SHP77 (cell line): ENCODE results near the gene LIPT2.

Source experiments
- DNase-seq, 2 experiments: peaks; one replicate each; lab custom pipeline; 2025; lab: John Stamatoyannopoulos, UW

The LIPT2 gene

DNA sequence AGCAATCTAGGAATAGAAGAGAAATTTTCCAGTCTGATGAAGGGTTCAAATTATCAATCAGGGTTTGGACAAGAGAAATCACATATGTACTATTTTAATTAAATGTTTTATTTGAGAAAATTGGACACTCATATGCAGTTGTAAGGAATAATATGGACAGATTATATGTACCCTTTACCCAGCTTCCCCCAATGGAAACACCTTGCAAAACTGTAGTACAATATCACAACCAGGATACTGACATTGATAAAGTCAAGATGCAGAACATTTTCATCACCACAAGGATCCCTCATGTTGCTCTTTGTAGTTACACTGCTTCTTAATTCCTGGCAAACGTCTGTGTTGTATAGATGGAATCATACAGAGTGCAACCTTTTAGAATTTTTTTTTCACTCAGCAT, 1.4 kb upstream of the LIPT2 start:
- no peak for DNase-seq

DNA sequence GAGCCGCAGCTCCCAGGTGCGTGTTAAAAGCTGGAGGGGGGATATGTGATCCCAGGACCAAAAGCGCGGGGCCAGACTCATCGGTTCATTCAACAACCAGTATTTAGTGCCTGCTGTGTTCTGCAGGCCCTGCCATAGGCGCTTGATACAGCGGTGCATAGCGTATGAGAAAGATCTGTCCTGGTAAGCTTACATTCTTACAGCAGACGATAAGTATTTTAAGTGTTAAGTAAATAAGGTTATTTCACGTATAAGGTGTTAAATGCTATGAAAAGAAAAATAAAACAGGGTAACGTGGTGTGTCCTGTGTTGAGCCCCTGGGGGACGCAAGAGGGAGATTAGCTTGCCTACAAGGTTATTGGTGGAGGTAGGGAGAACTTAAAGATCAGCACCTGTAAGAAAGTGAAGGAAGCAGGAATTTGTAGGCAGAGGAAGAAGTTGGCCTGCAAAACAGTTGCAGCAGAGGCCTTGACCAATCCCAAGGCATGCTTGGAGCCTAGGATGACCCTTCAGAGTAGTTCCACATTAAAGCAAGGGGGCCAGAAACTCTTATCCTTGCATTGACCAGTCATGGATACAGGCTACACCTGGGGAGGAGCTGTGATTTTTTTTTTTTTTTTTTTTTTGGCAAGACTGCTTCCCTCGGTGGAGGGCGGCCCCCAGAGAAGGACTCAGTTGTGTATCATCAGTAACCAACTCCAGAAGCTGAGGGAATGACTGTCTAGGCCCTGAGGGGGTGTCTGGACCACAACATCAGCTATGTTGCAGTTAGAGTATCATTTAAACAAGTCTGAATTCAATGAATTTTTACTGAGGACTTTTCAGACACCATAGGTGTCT, 487 bp upstream of the LIPT2 start:
- peak; percentile 90 for DNase-seq

DNA sequence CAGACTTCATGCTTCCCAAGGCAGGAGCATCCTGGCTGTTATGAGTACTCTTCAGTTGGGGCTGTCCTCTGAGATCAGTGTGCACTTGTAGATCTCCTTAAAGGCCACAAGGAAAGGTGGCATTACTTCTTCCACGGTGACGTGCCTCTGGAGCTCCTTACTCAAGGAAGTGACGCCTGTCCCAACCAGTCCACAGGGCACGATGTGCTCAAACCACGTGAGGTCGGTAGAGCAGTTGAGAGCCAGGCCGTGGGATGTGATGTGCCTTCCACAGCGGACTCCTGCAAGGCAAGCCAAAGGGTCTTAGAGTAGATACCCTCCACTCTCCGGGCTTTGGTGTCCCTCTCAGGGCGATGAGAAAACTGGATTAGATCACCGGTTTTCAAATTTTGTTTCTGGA, 1.4 kb downstream of the LIPT2 start:
- no peak for DNase-seq

DNA sequence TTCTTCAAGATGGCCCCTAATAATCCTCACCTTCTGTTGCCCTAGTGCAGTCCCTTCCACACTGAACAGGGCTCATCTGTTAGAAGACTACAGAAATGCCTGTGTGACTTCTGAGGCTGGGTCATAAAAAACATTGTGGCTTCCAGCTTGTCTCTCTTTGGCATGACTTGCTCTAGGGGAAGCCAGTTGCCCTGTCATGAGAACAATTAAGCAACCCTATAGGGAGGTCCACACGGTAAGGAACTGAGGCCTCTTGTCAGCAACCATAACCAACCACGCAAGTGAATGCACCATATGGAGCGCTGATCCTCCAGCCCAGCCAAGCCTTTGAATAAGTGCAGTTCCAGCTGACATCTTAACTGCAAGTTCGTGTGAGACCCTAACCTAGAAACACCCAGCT, 2.6 kb downstream of the LIPT2 start:
- DNase-seq: no peak

DNA sequence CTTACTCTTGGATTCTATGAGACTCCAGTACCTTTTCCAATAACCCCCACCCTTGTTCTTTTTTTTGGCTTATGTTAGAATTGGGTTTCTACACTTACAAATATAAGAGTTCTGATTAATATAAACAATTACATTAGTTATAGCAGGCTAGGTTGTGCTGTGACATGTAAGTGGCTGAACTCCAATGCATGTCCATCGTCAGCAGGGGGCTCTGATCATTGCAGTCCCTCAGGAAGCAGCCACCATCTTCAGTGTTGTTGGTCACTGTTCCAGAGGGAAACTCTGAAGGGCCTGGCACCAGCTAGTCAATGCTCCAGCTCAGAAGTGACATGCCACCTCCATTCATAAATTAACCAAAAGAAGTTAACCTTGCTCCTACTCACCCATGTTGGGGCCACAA, 5.6 kb downstream of the LIPT2 start:
- DNase-seq: peak; percentile 21 to 41

DNA sequence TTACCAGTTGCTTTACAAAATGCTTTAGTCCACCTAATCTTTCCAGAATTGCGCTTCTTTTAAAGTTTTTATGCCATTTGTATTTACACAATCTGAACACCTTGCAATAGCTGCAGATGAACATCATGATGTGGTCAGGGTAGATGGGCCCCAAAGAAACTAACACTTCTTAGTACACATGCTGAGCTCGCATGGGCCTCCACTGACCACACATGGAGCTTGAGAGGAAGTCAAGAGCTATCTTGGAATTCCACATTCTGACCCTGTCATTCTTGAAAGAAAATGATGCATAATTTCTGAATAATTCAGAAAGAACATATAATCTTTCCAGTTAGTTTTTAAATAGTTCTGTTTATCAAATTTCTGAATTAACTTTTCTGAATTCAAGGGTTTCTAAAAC, 7.7 kb downstream of the LIPT2 start:
- no peak for DNase-seq

DNA sequence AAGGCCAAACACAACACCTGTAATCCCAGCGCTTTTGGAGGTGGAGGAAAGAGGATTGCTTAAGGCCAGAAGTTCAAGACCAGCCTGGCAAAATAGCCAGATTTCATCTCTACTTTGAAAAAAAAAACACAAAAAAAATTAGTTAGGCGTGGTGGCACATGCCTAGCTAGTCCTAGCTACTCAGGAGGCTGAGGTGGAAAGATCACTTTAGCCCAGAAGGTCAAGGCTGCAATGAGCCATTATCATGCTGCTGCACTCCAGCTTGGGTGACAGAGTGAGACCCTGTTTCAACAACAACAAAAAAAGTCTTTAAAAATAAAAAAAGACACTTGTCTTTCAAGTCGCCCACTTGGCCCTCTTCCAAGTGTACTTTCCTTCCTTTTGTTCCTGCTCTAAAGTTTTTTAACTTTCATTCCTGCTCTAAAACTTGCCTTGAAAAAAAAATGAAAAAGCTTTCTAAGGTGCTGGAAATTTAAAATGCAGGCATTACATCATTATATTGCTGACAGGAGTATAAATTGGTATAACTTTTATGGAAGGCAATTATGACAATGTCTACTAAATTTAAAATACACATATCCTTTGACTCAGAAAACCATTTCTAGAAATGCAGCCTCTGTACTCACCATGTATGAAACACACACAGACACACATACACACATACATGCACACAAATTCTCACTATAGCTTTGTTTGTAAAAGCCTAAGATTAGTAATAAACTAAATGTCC, 12.7 kb downstream of the LIPT2 start:
- DNase-seq: no peak

DNA sequence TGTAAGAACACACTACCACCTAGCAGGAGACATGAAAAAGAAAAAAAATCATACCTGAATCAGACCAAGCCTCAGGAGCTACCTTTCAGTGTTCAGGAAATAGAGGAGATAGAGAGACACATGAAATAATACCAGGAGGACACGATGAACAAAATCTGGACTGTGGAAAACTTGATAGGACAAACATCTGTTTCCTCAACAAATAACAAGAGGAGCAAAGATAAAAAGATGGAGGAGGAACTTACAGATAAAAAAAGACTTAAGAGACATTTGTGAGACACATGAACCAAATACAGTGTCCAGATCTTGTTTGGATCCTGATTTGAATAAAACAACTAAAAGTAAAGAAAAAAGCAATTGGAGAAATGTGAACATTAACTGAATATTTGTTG, 13.8 kb downstream of the LIPT2 start:
- no peak for DNase-seq

DNA sequence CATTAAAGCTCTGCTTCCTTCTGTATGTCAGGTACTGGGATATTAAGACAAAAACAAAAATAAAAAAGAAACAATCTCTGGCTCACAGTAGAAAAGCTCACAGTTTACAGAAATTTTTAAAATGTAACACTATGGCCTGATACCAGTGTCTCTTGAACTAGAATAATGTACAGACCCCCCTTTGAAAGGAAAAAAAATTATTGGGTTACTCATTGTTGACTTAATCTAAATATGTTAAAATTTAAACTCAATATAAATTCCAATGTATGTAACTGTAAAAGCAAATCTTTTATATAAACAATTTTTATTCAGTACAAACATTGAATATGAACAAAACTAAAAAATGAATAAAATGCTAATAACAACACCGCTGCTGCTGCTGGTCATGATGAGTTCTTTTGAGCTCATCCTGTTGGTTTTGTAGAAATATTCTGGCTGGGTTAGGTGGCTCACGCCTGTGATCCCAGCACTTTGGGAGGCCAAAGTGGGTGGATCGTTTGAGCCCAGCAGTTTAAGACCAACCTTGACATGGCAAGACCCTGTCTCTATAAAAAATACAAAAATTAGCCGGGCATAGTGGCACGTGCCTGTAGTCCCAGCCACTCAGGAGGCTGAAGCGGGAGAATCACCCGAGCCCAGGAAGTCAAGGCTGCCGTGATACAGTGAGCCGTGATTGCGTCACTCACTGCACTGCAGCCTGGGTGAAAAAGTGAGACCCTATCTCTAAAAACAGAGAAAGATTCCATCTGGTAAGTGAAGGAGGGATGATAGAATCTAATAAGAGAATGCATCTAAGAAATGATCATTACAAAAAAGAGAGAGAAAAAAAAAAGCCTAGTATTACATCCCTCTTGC, 14.4 kb downstream of the LIPT2 start:
- peak; percentile 30 to 63 for DNase-seq

DNA sequence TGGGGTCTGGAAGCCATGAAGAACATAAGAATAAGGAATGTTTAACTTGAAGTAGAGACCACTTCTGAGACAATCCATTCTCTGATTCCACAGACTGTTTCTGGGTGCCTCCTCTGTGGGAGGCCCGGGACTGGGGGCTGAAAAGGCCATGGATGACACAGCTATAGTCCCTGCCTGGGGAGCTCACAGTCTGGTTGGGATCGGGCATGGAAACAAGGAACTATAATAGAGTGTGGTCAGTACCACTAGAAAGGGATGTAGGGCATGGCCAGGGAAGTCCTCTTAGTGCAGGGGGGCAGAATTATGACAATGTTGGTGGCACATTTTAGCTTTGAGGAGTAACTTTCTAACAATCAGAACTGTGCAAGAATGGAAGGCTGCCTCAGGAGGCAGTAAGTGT, 17.0 kb downstream of the LIPT2 start:
- DNase-seq: no peak

DNA sequence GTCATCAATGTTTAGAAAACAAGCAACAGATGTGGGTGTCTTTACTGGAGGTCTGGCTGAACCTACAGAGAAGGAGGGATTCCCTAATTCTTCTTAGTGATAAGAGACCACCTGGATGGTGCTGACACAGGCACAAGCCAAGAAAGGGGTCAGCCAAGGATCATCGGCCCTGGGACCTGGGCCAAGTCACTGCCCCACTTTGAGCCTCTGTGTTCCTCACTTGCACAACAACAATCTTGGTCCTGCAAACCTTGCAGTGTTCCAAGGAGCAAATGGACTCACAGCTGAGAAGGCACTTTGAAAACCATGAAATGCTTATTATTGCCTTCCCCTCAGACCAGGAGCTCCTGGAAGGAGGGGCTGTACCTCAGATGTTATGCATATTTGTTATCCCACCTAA, 19.2 kb downstream of the LIPT2 start:
- no peak for DNase-seq

DNA sequence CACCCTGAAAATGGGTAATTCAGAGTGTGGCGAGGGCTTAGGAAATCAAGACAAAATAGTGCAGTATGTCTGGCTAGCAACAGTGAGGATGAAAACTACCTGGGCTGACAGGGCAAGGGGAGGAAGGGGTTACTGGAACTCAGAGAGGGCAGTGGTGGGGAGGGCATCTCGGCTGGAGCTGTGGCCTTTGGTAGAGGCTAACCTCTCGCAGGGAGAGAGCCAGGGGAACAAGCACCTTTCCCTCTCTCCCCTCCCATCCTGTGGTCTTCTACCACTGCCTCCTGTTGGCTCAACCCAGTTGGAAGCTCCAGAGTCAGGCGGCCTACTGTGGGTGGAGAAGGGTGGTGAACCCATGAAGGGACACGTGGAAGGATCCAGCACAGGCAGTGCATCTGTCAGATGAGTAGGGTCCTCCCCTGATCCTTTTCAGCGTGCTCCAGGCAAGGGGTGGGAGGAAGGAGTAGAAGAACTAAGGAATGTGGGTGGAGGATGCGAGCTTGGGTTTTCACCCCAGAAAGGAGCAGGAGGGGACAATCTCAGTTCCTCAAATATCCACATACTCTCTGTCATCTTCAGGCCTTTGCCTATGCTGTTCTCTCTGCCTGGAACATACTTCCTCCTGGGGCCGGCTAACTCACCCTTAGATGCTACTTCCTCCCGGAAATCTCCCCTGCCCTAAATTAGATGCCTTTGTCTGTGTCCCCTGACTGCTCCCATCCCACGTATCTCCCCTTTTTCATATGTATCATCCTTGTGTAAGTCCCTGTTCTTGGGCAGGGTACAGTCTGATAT, 19.9 kb downstream of the LIPT2 start:
- DNase-seq: no peak

DNA sequence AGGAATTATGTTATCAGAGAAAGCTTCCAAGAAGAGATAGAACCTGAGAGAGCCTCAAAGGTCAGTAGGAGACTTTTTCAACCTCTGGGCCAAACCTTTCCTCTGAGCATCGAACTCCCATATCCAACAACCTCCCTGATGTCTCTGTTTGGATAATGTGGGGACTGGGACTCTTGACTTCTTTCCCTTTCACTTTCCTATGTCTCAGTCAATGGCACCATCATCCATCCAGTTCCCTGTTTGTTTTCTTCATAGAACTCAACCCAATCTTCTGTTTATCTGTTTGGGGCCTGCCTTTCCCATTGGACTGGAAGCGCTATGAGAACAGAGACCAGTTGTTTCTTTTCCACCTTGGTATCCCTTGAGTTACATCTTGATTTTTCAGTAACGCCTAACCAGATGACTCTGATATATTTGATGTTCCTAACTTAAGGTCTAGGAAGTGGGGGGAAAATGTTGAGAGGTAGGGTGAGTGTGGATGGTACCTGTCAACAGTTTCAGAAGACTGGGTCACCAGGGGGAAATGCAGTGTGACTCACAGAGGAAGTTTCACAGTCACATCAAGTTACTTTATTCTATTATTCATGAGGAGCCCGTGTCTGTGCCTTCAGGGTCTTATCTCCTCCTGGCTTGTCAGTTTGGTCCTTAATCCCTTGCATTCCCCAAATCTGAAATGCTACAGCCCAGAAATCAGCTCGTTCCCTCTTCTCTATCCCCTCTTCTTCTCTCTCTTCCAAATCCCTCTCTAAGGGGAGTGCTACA, 21.7 kb downstream of the LIPT2 start:
- DNase-seq: no peak

DNA sequence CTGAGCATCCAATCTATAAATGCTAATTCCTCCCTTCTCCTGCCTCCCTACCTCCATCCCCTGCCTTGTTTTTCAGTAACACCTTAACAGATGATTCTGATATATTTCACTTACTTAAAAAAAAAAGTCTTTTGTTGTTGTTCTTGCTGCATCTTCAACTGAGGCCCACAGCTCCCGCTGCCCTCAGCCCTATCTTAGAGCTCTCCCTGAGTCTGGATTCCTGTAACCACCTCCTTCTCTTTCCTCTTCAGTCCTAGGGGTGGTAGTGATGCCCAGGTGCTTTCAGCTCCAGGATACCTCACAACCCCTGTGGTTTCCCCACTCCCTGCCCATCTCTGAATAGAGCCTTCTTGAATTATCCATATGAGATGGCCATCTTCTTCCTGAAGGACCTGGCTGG, 22.5 kb downstream of the LIPT2 start:
- DNase-seq: no peak

DNA sequence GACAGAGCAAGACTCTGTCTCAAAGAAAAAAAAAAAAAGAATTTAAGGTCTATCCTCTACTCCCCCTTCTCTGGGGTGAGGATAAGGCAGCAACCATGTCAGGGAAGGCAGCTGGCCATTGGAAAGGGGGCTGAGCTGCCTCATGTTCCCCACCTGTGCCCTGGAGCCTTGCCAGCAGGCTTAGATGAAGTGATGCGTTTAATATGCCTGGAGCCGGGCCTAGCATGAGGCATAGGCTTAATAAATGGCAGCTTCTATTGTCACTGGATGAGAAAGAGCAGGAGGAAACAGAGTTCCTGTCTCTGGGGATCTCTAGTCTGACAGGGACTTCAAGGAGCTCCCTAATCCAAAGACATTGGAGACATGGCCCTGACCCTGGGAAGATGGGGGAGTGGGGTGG, 23.0 kb downstream of the LIPT2 start:
- peak; percentile 7 to 14 for DNase-seq

DNA sequence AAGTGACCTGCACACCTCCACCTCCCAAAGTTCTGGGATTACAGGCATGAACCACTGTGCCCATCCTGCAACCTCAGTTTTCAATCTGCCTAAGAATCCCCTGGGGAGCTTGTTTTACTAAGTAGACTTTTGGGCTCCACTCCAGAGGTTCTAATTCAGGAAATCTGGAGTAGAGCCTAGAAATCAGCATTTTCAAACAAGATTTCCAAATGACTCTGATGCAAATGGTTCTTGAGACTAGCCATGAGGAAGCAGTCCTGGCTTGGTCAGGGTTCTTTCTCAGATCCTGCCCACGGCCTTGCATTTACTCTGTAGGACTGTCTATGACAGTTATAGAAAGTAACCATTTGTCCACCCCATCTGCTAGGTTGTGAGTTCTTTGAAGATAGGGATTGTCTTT, 24.6 kb downstream of the LIPT2 start:
- no peak for DNase-seq

DNA sequence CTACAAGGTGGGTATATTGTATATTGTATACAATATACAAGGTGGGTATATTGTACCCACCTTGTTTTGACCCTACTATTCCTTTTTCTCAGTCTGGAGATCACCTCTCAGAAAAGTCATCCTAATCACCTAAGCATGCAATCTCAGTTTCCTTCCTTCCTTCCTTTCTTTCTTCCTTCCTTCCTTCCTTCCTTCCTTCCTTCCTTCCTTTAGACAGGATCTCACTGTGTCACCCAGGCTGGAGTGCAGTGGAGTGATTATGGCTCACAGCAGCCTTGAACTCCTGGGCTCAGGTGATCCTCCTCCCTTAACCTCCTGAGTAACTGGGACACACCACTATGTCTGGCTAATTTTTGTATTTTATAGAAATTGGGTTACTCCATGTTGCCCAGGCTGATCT, 25.0 kb downstream of the LIPT2 start:
- DNase-seq: no peak

DNA sequence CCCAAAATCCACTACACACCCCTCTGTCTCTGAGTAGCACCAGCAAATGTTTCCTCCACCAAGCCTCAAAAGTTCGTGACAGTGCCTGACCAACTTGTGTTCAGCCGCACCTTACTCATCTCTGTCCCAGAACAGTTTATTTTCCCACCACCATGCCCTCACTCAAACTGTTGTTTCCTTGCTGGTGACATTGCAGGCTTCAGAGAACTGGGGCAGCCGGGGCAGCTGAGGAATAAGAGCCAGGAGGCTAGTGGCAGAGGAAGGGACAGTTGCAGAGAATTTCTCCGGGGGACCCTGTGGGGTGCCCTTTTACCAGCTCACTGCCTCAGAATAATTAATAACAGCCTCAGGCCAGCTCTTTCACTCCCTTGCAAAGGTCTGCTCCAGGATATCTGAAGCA, 25.5 kb downstream of the LIPT2 start:
- no peak for DNase-seq

DNA sequence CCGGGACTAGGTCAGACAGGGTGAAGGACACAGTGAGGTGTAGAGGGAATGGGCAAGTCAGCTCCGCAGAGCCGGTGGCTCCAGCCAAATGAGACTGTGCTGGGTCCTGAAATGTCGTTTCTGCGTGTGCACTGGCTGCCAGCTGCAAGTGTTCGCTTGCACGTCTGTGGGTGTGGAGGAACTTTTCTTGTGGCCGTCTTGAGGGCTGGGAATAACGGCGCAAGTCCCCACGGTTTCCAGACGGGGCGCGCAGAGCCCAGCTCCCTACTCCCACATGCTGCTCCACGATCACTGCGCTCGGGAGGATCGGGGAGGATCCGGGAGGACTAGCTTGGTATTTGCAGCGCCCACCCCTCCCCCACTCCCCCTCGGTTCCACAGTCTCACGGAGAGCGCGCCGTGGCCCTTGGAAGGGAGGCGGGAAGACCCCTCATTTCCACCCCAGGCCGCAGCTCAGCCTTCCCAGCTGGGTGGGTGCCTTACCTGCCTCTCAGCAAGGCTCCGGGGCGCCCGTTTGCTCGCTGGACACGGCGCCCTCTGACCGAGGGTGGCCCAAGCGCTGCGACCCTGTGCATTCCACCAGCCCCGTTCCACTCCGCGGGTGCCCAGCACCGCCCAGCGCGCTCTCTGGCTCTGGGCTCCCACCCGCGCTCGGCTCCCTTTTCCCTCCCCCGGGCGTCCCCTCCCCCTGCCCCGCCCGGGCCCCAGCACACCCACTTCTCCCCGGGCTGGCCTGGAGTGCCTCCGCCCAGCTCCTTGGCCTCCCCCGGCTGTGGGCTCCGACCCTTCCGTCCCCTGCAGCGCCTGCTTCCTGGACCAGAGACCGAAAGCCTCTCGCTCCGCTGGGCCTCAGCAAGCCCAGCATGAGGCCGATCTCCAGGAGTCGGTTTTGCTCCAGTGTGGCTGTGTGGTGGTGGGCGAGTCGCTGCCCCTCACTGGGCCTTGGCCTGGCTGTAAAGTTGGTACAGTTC, 26.3 kb downstream of the LIPT2 start, which contains the start of gene KCNE3:
Gene KCNE3, minus strand, starts transcription at position 634 of the 970 bp plus-strand sequence. CDS start 9,986 bp downstream, outside the sequence.
- DNase-seq: no peak

DNA sequence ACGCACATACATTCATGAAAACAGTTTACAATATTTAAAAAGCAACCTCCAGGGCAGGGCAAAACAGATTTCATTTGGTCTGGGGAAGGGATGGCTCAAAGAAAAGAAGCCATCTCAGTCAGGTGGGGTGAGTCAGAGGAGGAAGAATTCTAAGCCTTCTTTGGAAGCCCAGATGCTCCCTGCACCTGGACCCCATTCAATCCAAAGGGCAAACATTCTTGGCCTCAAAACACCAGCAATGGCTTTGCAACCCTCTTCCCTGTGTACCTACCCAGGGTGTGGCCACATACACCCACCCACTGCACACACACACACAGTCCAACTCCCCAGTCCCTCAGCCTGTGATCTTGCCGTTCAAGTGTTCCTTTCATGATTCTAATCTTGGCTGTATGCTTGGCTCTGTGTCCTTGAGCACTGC, 28.2 kb downstream of the LIPT2 start:
- DNase-seq: no peak
